GM10847 (cell line): ENCODE data around the gene ZNF335.

Experiments used
- POLR2A ChIP-seq: IDR thresholded peaks from 2 replicates; pipeline ENCODE4 v1.6.1; 2011; ENCODE audit not compliant: insufficient read length; ENCODE audit errors: extremely low read depth

Gene ZNF335

DNA sequence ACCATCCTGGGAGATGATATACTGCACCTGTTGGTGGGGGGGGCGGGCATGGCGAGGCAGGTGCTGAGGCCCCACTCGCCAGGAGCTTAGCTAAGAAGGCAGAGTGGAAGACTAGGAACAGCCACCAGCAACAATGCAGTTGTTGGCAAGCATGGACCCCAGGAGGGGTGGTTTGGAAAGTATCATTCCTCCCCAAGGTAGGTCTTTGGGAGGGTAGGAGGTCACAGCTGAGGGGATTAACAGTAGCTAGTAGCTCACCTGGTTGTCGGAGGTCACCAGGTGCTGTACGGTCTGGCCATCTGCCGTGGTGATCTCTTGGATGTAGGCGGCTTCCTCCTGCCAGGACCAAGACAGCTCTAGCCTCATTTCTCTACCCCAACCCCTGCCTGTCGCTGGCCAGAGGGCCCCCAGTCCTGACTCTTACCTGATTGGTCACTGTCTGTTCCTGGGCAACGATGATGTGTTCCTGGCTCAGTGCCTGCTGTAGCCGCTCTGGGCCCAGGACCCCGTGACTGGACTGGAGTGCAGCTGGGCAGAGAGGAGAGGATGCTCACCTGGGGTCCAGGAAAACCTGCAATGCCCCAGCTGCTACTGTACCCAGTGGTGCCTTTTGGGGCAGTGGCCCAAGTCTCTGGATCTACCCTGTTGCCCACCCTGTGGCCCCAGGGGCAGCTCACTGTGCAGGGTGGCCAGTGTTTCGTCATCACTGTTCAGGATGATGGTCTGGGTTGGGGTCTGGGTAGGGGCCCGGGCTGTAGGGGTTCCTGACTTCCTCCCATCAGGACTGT is 22.3 kb downstream of the ZNF335 start:
- TF ChIP-seq POLR2A: no peak

DNA sequence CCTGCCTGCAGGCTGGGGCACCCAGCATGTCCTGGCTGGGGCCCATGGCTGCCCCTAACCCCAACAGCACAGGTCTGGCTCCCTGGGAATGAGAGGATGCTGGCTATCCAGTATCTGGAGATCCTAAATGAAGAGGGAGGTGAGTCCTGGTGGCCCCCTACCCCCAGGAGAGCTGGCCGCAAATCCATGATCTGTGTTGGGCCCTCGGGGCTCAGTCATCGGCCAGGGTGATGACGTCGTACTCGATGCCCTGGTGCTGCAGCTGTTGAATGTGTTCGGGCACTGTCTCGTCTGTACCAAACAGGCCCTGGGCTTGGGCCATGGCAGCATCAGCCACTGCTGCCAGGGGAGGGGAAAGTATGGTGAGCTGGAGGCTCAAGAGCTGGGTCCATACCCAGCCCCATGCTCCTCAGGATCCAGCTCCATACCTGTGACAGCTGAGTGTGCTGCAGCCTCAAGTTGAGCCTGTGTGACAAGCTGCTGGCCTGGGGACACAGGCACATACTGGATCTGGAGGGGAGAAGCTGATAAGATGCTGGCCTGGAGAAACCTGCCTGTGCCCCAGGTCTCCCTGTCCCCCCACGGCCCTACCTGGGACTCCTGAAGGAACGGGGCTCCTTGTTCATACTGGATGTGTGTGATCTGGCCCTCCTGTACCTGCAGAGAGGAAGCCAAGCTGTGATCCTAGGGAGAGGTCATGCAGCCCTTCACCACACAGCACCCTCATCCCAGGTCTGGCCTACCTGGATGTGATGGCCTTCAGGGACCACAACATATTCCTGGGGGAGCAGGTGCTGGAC is 23.1 kb downstream of the ZNF335 start:
- TF ChIP-seq POLR2A: no peak

- no peak for TF ChIP-seq POLR2A
Measured at GRCh38 chr20:45948261-45948733, 23.7 kb downstream of the ZNF335 start.

DNA sequence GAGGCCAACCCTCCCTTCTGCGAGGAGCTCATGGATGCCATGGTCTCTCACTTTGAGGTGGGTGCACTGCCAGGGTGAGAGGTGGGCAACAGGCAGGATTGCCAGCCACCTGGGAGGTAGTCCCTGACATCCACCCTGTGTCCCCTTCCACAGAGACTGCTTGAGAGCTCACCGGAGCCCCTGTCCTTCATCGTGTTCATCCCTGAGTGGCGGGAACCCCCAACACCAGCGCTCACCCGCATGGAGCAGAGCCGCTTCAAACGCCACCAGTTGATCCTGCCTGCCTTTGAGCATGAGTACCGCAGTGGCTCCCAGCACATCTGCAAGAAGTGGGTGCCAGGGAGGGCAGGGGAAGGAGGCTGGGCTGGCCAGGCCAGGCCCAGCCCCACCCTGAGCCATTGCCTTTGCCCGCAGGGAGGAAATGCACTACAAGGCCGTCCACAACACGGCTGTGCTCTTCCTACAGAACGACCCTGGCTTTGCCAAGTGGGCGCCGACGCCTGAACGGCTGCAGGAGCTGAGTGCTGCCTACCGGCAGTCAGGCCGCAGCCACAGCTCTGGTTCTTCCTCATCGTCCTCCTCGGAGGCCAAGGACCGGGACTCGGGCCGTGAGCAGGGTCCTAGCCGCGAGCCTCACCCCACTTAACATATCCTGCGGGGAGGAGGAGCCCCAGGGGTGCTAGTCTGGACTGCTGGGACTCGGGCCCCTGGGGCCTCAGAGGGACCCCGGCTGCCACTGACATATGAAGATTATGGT is 24.7 kb downstream of the ZNF335 start:
- TF ChIP-seq POLR2A: no peak

DNA sequence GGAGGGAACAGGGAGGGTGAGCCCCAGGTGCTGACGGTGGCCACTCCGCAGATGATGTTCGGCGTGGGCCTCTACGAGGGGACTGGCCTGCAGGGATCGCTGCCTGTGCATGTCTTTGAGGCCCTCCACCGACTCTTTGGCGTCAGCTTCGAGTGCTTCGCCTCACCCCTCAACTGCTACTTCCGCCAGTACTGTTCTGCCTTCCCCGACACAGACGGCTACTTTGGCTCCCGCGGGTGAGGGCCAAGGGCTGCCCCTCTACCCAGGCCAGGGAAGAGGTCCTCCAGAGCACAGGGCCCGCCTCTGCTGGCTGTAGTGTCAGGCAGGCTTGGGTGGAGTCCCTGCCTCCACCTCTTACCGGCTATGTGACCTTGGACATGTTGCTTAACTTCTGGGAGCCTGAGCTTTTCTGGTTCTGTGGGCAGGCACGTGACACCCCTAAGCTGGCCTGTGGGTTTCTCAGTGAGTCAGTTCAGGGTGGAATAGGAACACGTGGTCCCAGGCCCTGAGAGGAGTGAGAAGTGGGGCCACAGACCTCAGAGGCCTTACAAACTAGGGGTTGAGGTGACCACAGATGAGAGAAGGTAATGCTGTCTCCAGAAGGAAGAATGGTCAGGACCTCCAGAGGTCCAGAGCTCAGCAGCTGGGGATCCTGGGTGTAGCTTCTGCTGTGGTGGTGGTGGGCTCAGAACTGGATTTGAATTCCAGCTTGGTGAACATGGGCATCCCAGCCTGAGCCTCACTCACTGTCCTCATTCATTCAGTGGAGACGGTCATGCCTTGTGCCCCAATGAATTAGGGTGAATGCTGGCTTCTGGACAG is 25.6 kb downstream of the ZNF335 start:
- TF ChIP-seq POLR2A: no peak

DNA sequence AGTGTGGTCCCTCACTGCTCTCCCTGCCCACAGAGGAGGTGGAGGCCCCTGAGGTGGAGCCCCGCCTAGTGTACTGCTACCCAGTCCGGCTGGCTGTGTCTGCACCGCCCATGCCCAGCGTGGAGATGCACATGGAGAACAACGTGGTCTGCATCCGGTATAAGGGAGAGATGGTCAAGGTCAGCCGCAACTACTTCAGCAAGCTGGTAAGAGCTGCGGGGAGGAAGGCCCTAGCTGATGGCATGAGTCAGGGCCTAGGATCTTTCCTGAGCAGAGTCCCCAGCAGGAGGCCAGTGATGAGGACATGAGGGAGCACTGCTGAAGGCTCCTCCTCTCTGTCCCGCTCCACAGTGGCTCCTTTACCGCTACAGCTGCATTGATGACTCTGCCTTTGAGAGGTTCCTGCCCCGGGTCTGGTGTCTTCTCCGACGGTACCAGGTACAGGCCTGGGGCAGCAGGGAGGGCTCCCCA is 26.3 kb downstream of the ZNF335 start:
- TF ChIP-seq POLR2A: no peak

DNA sequence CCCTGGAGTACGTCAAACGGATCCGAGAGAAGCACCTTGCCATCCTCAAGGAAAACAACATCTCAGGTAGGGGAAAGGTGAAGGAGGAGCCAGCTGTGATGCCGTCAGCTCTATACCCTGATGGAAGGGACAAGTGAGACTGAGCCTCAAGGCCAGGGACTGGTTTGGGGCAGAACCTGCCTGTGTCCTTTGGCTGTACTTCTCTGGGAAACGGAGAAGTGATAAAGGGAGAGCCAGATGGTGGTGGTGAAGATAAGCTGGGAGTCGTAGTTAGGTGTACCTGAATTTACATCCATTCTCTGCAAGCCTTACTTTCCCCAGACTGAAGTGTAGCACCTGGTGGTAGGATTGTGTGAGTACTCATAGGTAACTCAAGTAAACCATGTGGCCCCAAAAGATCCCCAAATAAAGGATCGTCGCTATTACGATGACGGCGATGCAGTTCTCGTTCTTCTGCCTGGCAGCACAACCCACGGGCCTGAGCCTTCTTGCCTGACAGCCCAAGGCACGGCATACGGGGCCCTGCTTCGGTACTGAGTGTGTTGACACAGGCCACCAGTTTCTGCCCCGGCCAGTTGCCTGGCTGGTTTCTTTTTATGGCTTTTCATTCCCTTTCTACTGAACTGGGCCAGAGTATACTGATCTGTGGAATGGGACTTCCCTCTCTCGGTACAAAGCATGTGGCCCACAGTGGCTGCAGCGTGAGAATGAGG is 26.9 kb downstream of the ZNF335 start:
- TF ChIP-seq POLR2A: no peak

- TF ChIP-seq POLR2A: no peak
Measured at GRCh38 chr20:45944151-45944964, 27.6 kb downstream of the ZNF335 start.

GRCh38 chr20:45943613-45944012 is 28.4 kb downstream of the ZNF335 start:
- no peak for TF ChIP-seq POLR2A

DNA sequence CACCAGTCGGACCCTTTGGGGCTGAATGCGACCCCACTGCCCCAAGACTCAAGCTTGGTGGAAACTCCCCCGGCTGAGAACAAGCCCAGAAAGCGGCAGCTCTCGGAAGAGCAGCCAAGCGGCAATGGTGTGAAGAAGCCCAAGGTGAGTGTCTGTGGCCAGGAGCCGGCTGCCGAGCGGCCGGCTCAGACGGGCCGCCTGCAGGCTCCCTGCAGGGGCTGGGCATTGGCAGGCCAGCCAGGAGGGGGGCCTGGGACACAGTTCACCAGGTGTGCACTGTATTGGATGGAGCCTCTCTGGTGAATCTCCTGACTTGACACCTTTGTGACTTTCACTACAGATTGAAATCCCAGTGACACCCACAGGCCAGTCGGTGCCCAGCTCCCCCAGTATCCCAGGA is 31.5 kb downstream of the ZNF335 start:
- no peak for TF ChIP-seq POLR2A

DNA sequence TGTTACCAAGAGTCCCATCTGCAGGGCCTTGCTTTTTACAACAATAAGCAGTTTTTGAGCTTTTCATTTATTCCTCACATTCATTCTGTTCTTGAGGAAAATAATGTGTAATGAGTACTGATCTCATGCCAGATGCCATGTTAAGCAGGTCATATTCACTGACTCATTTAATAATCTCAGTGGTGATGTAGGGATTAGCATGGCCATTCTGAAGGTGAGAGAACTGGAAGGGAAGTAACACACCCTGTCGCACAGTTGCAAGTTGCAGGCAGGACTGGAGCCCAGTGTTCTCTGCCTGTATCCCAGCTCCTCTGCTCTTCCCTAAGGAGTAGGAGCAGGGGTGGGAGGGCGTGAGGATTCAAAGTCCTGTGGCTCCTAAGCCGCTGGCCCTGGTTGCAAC is 31.9 kb downstream of the ZNF335 start:
- TF ChIP-seq POLR2A: no peak

DNA sequence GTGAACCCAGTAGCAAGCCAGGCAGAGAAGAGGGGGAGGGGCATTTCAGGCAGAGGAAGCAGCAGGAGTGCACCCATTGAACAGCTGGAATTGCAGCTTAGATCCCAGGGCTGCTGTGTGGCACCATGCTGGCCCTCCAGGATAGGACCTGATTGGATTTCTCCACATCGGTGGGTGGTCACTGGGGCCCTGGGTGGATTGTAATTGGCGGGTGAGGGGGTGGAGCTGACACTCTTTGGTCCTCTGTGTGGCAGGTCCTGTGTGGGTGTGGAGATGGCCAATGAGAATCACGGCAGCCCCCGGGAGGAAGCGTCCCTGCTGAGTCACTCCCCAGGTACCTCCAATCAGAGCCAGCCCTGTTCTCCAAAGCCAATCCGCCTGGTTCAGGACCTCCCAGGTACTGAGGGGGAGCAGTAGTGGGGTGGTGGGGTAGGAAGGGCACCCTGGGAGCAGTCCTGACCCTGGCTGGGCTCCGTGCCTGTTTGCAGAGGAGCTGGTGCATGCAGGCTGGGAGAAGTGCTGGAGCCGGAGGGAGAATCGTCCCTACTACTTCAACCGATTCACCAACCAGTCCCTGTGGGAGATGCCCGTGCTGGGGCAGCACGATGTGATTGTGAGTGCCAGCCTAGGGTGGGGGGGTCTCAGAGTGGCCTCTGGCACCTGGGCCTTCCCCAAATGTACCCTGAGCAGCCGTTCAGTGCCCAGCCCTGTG is 33.1 kb downstream of the ZNF335 start:
- TF ChIP-seq POLR2A: no peak

- TF ChIP-seq POLR2A: no peak
Measured at GRCh38 chr20:45937765-45938164, 34.2 kb downstream of the ZNF335 start.
